ENCODE data around the gene FLT1.

The FLT1 gene

DNA sequence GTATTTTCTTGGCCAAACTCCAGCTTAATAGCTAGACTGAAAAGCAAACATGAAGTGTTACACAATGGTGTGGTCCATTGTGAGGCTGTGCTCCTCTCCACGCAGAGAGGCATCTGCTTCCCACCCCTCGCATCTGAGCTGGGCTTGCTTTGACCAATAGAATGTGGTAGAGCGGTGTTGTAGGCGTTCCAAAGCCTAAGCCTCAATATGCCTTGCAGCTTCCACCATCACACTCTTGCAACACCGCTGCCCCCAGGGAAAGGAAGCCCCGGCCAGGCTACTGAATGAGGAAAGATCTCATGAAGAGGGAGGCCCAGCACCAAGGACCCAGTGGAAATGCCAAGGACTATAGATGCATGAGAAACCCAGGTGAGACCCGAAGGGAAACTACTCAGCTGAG is 9.4 kb downstream of the FLT1 start:
- no peak for DNase-seq (ENCODE audit: low spot score)

DNA sequence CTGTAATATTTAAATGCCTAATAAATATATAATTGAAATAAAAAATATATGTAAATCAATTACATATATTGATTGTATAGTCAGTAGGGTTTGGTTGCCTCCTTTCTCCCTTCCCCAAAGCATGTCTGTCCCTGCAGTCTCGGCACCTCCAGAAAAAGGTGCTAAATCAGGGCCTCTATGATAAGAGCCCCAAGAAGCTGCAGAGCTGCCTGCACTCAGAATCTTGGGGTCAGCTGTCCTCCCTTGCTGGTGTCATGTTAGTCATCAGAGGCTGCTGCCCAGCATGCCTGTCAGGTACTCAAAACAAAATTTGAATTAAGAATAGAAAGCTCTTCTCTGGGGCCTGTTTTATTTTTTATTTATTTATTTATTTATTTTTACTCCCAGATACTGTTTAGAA is 9.8 kb downstream of the FLT1 start:
- no peak for DNase-seq (ENCODE audit: low spot score)

- DNase-seq (ENCODE audit: low spot score), result no peak
These were observed 11.5 kb downstream of the FLT1 start for GRCh38 chr13:28483313-28483931.

GRCh38 chr13:28479005-28479404 is 15.9 kb downstream of the FLT1 start:
- DNase-seq (ENCODE audit: low spot score), result no peak

GRCh38 chr13:28478127-28478526 is 16.8 kb downstream of the FLT1 start:
- DNase-seq (ENCODE audit: low spot score), result no peak

- no peak for DNase-seq (ENCODE audit: low spot score)
These were observed 17.3 kb downstream of the FLT1 start for GRCh38 chr13:28477709-28477973.

- DNase-seq (ENCODE audit: low spot score), result no peak
These were observed 17.8 kb downstream of the FLT1 start for GRCh38 chr13:28476919-28477708.

- DNase-seq (ENCODE audit: low spot score), result no peak
These were observed 18.8 kb downstream of the FLT1 start for GRCh38 chr13:28475916-28476725.

DNA sequence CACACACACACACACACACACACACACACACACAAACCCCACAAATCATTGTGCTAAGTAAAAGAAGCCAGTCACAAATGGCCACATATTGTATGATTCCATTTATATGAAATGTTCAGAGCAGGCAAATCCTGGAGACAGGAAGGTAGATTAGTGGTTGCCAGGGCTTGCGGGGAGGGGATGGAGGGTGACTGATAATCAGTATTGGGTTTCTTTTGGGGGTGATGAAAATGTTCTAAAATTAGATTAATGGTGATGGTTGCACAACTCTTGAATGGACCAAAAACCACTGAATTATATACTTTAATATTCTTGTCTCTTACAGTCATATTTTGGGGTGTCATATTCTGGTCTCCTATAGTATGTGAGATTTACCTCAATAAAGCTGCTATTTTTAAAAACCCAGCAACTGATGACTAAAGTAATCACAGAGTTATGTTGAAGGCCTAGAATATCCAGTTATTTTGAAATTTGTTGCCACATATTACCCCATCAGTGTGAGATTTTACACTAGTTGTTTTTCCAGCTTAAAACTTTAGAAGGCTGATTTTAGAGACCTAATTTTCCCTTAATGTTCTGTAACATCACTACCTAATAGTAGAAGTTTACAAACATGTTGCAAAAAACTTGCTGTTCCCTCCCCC is 20.3 kb downstream of the FLT1 start:
- DNase-seq (ENCODE audit: low spot score), result no peak

- DNase-seq (ENCODE audit: low spot score), result no peak
These were observed 21.9 kb downstream of the FLT1 start for GRCh38 chr13:28473044-28473443.

DNA sequence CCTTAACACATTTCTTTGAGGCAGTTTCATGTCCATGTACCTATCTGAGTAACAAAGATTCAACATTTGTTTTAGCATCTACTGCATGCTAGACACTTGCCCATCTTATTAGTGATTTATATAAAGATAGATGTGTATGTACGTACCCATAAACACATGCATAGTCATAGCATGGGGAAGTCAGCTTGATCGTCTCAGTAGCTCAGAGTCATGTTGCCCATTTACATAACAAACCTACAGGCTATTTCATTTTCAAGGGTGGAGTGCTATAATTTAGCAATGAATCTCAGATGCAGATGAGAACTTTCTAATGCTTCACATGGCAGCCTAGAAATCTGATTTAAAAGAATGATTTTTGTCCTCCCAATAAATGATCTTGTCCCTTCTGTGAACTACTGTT is 23.5 kb downstream of the FLT1 start:
- no peak for DNase-seq (ENCODE audit: low spot score)

GRCh38 chr13:28470296-28470695 is 24.6 kb downstream of the FLT1 start:
- DNase-seq (ENCODE audit: low spot score), result no peak

DNA sequence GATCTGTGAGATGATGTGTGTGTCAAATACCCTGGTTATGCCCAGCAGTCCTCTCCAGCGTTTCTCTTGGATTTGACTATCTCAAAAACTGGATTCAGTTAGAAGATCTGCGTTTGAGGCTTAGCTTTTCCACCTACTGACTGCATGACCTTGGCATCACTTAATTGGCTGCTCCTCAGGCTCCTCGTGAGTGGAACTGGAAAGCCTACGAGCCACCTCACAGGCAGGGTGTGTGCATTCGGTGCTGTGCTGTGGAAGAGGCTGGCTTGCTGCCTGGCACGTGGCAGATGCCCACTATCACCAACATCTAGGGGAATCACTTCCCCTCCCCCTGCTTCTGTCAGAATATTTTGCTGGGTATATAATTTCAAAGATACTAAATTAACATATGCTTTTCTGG is 25.6 kb downstream of the FLT1 start:
- DNase-seq (ENCODE audit: low spot score), result no peak

- no peak for DNase-seq (ENCODE audit: low spot score)
These were observed 26.7 kb downstream of the FLT1 start for GRCh38 chr13:28468023-28468915.

- DNase-seq (ENCODE audit: low spot score), result no peak
These were observed 27.9 kb downstream of the FLT1 start for GRCh38 chr13:28467034-28467433.

DNA sequence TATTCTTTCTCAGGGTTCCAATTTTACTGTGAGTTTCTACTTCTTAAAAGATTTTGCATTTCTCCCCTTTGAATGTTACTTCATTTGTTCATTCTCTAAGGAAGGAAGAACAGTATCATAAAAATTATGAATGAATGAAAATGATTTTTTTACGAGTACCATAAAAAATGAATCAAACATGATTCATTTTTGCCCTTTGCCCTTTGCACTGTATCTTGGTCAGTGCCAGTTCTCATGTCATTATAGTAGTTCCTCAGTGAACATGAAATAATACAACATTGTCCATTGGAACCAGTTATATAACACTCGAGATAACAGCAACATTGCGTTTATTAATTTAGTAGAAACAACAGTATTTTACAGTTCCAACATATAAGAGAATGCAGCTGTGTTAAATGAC is 28.8 kb downstream of the FLT1 start:
- DNase-seq (ENCODE audit: low spot score), result no peak

GRCh38 chr13:28464861-28465460 is 30.0 kb downstream of the FLT1 start:
- no peak for DNase-seq (ENCODE audit: low spot score)

DNA sequence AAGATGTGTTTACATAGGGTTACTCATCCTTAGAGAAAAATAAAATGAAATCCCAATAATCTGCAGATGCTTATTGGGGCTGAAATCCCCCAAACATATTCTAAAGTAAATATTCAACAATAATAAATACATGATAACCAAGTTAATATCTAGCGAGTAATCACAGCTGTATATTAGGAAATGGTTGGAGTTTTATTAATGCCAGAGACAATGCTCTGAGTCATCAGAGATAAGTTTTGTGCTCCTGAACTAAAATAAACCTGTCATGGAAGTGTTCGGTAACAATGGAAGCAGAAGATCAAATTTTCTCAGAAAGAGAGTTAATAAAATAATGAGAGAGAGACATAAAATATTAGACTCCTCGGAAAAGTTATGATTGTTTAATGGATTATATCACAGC is 31.4 kb downstream of the FLT1 start:
- no peak for DNase-seq (ENCODE audit: low spot score)

DNA sequence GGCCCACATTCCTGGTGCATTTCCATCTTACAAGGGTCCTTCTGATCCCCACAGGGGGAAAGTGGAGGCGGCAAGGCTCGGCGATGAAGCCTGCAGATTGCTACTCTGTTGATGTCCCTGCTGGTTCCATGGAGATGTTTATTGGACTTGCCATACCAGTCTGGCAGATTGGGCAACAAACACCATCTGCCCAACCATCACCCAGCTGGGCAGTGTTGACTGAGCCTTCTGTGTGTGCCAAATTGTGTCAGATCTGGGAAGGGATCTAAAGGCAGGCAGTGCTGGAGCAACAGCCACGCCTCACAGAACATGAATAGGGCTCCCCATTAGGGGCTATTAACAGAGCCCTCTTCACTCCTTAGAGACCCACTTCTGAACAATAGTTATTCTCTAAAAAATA is 35.0 kb downstream of the FLT1 start:
- DNase-seq (ENCODE audit: low spot score), result no peak

GRCh38 chr13:28458608-28459007 is 36.3 kb downstream of the FLT1 start:
- DNase-seq (ENCODE audit: low spot score), result no peak

DNA sequence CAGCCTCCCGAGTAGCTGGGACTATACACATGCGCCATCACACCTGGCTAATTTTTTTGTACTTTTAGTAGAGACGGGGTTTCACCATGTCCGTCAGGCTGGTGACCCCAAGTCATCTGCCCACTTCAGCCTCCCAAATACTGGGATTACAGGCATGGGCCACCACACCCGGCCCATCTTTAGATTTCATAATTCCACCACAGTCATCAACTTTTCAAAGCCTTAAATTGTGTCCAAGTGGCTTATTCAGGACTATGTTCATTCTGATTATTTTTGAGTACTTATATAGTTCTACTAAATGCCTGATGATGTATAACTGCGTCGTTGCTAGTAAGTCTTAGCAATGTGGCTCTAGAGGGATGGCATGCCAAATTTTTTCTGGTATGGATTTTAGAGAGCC is 36.9 kb downstream of the FLT1 start:
- no peak for DNase-seq (ENCODE audit: low spot score)
